ENCODE results near the gene CYP2R1.

Gene CYP2R1

DNA sequence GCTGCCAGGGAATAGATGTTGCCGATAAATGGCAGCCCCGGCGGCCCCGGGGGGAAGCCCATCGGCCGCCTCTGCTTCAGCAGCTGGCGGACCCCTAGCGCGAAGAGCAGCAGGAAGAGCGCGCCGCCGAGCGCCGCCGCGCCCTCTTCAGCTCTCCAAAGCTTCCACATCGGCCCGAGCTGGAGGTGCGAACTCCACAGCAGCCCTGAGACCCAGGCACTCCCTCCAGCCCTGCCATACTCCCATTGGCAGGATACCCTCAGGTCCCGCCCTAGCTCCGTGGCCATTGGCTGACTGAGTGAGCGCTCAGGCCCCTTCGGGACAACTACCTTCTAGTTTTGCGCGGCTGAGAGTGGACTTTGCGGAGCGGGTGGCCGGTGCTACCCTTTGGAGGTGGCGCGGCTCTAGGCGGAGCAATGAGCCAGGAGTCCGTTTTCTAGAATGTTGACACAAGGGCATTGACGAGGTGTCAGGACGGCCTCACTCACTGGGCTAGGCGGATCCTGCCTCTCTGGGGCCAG is at the start of gene CYP2R1:
TSS of gene CYP2R1 (minus strand) at position 196 of the 521 bp plus-strand sequence. CDS start at position 170, 26 bp downstream.
- DNase-seq = peak; percentile 94

GRCh38 chr11:14938936-14939335 is 46.9 kb upstream of the CYP2R1 start:
- DNase-seq = no peak

- DNase-seq = no peak
Observed at GRCh38 chr11:14934641-14935351, 42.8 kb upstream of the CYP2R1 start.

- DNase-seq = no peak
Observed at GRCh38 chr11:14932447-14932846, 40.4 kb upstream of the CYP2R1 start.

DNA sequence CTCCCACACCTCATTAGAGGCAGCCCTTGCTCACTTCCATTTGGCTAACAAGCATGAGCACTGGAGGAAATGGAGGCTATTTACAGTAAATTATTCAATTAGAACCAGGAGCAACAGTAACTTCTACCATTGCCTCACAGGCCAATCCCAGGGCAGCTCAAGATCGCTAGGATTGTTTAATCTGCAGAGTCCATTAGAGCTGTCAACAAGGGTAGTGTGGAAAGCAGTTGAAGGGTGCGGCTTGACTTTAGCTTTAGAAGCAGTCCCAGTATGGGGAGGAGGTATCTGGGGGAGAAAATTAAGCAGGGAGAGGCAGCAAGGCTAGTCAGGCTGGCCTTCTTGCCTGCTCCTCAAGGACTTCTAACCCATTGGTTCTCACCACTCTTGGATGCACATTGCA is 38.3 kb upstream of the CYP2R1 start:
- no peak for DNase-seq

DNA sequence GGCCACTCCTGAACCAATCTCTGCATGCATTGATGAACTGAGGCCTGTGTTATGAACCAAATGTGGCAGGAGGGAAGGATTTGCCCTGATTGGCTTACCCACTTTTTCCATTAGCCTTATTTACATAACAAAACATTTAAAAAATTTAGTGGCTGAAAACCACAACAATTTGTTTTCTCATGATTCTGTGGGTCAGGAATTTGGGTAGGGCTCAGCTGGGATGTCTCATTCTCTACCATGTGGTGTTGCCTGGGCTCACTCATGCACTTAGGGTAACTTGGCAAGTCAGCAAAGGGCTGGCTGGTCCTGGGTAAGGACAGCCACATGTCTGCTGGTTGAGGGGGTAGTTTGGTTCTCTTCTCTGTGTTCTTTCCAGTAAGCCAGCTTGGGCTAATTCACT is 35.1 kb upstream of the CYP2R1 start:
- DNase-seq = no peak

GRCh38 chr11:14924318-14924717 is 32.3 kb upstream of the CYP2R1 start:
- no peak for DNase-seq

DNA sequence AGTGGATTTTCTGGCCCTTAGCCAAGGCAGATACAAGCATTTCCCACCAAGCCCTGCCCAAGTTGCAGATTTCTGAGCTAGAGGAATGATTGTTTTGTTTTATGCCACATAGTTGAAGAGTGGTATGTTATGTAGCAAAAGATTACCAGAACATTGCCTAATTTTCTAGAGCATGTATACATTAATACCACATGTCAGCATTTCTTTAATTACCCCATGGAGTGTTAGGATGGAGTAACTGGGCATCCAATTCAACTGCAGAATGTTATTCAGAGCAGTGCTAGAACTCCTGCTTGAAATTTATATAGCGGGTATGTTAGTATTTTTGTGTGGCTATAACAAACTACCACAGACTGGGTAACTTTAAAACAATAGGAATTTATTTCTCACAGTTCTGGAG is 24.4 kb upstream of the CYP2R1 start:
- DNase-seq = no peak

DNA sequence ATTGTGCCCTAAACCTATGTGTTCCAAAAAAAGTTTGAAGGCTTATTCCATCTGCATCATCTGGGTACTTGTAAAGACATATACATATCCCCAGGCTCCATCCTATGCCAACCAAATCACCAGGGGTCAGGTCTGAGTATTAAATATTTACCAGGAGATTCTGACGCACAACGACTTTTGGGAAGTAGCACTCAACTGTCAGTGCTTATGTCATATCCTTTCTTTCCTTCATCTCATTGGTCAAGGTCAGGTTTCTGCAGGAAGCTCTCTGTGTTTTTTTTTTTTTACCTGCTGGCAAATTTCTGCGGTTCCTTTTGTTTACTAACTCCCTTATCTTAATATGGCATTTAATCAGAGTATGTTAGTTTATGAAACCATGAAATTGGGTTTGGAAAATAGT is 22.5 kb upstream of the CYP2R1 start:
- DNase-seq = no peak

- DNase-seq = peak; percentile 43
Observed at GRCh38 chr11:14908214-14908880, 16.3 kb upstream of the CYP2R1 start.

DNA sequence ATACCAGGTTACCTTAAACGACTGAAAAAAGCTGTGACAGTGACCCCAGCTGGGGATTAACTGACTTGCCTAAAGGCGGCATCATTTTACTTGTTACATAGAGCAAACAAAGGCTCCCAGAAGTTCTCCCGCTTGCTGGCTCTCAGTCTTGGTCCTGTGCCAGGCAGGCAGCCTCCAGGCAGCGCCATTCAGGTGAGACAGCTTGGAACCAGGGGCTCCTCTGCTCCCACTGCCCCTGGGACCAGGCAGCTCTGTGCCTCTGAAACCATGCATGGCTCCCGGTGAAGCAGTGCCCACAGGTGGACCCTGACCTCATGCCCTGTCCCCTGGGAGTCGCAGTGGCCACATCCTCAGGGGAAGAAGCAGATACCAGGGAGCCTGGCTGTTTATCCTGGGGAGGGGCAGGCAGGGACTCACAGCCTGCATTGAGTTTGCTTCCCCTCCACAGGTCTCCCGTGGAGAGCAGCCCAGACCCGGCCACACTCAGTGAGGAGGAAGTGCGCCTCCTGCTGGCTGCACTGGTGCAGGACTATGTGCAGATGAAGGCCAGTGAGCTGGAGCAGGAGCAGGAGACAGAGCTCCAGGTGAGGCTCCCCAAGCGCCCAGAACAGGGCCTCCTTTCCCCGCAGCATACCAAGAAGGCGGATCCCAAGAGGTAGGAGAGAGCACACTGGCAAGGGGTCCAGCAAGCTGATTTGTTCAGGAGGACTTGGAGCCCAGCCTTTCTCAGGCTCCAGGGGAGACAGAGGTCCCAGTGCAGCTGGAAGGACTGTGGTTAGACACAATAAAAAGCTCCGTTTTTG is 15.6 kb upstream of the CYP2R1 start:
- peak; percentile 78 for DNase-seq

GRCh38 chr11:14906993-14907392 is 15.0 kb upstream of the CYP2R1 start:
- no peak for DNase-seq

DNA sequence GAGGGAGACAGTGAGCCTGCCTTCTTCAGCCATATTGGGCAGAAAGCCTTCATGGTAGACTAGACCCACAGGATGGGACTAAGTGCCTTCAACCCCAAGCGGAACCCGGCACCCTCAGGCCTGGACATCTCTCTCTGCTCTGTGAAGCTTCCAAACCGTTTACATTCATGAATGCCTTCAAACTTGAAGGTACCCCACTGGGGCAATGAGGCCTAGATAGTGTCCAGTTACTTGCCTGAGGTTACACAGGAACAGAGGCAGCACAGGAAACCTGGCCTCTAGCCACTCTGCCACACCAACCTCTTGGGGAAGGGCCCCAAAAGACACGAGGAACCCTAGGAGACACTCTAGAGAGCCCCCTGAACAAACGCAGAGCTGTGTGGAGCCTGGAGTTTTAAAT is 14.5 kb upstream of the CYP2R1 start:
- no peak for DNase-seq

DNA sequence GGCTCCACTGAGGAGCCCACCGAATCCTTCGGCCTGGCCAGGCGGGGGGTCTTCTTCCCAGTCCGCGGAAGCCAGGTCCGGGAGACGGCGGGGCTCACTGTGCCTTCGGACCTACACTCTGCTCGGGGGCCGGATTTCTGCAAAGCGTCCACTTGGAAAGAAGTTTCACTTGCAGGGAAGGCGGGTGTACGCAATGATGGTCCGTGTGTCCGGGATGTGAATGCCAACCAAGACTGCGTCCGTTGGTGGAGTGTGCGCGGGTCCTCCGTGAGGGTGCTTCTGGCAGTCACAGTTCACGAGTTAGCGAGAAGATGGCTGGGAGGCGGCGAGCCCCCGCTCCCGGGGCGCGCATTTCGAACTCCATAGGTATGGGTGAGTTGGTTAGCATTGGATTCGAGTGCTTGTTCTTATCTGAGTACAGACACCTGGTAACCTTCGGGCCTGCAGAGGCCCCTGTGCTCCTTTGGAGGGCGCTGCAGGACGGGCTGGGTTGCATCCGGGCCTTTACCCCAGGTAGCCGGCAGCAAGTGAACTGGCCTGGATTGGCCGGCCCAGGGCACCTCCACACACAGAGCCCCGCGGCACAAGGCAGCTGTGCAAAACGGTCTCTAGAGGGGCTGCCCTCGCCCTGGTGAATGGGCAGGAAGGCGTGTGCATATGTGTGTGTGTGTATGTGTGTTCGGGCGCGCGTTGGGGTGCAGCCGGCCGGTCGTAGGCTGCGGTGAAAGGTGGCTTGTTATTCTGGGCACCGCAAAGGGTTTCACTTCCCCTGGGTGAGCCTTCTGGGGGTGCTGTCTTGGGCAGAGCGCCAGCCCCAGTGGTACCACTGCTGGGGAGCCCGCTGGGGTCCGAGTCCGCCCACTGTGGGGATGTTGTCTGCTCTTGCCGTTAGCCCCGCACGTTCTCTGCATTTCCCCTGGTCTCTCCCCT is 13.3 kb upstream of the CYP2R1 start:
- no peak for DNase-seq

DNA sequence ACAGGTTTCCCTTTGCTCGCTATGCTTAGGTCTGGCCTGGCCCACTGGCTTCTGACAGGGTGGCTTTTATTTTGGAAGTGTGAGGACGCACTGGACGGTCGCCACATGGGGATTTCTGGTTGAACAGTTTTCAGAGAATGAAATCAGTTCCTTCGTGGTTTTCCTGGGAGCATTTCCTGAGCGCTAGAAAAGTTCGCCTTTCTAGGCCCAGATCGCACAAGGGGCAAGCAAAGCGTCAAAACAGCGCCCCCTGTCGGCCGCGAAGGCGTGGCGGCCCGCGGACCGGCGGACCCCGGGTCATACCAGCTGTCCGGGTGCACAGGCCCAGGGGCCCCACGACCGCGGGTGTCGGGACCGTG is 12.7 kb upstream of the CYP2R1 start:
- no peak for DNase-seq

DNA sequence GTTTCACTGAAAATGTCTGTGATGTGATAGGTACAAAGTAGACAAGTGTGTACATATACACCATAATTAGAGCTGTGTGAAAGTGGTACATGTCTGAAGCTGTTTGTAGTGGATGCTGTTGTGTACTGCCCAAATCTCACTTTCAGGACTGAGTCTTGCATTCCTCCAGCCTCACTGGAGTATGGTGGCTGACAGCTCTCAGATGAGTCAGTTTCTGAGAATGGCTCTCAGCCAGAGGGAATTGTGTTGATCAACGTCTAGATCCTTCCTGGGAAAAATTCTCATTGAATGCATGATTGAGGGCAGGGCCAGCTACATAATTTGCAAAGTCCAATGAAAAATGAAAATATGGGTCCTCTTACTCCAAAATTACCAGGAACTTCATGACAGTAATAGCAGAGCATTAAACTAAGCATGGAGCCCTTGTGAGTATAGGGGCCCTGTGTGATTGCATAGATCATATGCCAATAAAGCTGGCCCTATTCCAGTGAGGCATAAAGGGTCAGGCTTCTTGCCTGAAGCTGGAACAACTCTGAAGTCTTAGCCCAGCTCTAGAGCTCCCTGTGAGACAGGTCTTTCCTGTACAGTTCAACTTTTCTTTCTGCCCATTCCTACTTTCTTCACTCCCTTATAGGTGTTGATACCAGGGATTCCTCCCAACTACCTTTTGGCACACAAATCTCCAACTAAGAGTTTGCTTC is 10.8 kb upstream of the CYP2R1 start:
- no peak for DNase-seq

DNA sequence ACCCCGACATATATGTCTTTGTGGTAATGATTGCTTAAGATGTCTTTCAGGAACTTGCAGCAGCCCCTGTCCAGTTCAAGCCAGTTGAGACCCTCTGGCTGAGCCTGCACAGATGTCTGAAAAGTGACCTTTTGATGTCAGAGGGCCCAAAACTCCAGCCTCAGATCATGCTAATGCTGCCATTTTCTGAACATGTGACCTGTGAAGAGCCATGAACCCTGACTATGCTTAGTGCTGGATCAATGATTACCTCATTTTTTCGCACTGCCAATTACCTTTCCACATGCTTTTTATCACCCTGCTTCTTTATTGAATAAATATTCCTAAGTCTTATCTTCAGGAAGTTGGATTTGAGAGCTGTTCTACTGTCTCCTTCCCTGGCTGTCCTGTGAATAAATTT is 6.9 kb upstream of the CYP2R1 start:
- no peak for DNase-seq

- no peak for DNase-seq
Observed at GRCh38 chr11:14898355-14898754, 6.3 kb upstream of the CYP2R1 start.

DNA sequence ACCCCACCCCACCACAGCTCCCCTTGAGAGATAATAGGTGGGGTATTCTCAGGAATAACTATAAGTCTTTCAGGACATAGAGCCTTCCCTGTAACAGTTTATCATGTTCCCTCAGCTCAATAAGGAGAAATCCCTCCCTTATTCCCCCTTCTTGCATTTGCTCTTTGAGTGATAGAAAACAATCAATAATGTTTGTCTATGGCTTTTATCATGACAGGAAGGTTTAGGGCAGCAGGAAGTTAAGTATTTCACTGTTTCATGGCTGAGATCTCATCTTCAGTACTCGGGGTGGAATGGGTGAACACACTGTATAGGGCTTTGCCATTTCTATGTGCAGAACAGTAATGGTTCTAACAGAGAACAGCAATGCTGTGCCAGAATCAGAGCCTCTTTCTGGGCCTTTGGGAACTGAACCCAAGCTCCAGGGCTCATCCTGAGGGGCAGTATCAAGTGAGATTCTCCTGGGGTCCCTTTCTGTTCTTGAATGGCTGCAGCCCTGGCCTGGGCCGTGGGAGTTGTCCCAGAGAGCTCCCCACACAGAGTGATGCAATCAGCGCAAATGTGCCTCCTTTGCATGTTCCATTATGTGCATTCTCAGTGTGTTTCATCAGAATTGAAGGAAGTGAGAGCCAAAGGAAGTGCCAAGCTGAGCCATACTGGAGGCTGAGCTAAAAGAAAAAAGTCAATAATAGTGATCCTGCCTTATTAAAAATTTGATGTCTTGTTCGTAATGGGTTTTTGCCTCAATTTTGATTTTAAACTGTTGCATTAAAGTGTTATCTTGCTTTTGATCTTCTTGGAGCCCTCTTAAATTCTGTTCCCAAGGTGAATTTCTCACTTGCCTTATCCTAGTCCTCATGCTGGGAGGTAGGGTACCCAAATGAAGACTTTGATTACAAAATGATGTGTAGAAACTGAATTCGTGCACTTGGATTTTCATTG is 2.9 kb upstream of the CYP2R1 start:
- no peak for DNase-seq

- no peak for DNase-seq
Observed at GRCh38 chr11:14892577-14892976, 546 bp upstream of the CYP2R1 start.

Measured in NCI-H2107 (cell line).